22Rv1 (cell line): Measurements from ENCODE around the gene SLC15A5.

Experiments
- CTCF ChIP-seq: fragments of 450-650 bp; IDR thresholded peaks from 2 replicates; pipeline ENCODE4 v1.5.1; 2017; ENCODE audit warnings: mild to moderate bottlenecking
- ZFX ChIP-seq: fragments of 450-650 bp; IDR thresholded peaks from 2 replicates; pipeline ENCODE4 v1.6.1; 2017; ENCODE audit warnings: antibody characterized with exemption, borderline replicate concordance

DNA sequence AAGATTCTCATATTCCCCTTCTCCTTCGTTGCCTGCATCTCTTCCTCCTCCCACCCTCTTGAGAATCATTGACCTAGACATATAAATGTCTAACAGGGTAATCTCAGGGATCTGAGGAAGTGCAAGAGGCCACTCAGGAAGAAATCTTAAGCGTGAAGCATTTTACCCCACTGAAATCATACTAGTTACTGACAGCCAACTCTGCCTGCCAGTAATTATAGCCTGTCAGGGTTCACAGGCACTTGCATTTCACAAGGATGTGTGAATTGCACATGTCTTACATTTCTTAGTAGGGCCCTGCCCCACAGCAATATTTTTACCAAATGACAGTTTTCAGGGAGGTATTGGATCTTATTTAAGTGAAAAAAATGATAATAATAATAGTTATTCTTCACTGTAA, 127.2 kb downstream of the SLC15A5 start:
- no peak for TF ChIP-seq CTCF
- no peak for TF ChIP-seq ZFX
